ENCODE results near the gene ITGB8. TPM values are rescaled to one million over a fixed set of nuclear protein-coding genes. Genes with fewer than 3 reads are reported as not detected.

The ITGB8 gene
- total RNA-seq, 1 donor from 2014 or later, result 10.5 TPM

GRCh38 chr7:20304366-20304765 is 26.3 kb upstream of the ITGB8 start:
- DNase-seq (ENCODE audit: low read depth) (peak; percentile 58), FAIRE-seq (no peak)
- Histone ChIP-seq H3K36me3 (ENCODE audit: control insufficient read depth, insufficient read depth, low read length) (no peaks in the 10 kb centered on the region), H3K27me3 (ENCODE audit: control insufficient read depth, insufficient read depth, low read length) (no peaks in the 10 kb centered on the region), H3K4me3 (ENCODE audit: low read depth, low read length) (no peak overlapping the region)
- no peak for TF ChIP-seq CTCF (IDR thresholded peaks at IDR 0.05; ENCODE audit: insufficient read depth, low read length, severe bottlenecking)

- FAIRE-seq, result no peak
- no peak overlapping the region for H3K4me3 ChIP-seq (ENCODE audit: low read depth, low read length)
- TF ChIP-seq CTCF (IDR thresholded peaks at IDR 0.05; ENCODE audit: insufficient read depth, low read length, severe bottlenecking), result no peak
- no peaks in the 10 kb centered on the region for H3K36me3 ChIP-seq (ENCODE audit: control insufficient read depth, insufficient read depth, low read length)
- no peak for DNase-seq (ENCODE audit: low read depth)
- H3K27me3 ChIP-seq (ENCODE audit: control insufficient read depth, insufficient read depth, low read length), result no peaks in the 10 kb centered on the region
Observed at GRCh38 chr7:20305726-20306125, 25.0 kb upstream of the ITGB8 start.

- no peak for DNase-seq (ENCODE audit: low read depth)
- FAIRE-seq, result no peak
- no peak overlapping the region for H3K4me3 ChIP-seq (ENCODE audit: low read depth, low read length)
- no peaks in the 10 kb centered on the region for H3K36me3 ChIP-seq (ENCODE audit: control insufficient read depth, insufficient read depth, low read length)
- TF ChIP-seq CTCF (IDR thresholded peaks at IDR 0.05; ENCODE audit: insufficient read depth, low read length, severe bottlenecking), result no peak
- no peaks in the 10 kb centered on the region for H3K27me3 ChIP-seq (ENCODE audit: control insufficient read depth, insufficient read depth, low read length)
Observed at GRCh38 chr7:20306180-20306946, 24.3 kb upstream of the ITGB8 start.

- H3K36me3 ChIP-seq (ENCODE audit: control insufficient read depth, insufficient read depth, low read length), result no peaks in the 10 kb centered on the region
- DNase-seq (ENCODE audit: low read depth) (peak; percentile 27), FAIRE-seq (no peak)
- H3K27me3 ChIP-seq (ENCODE audit: control insufficient read depth, insufficient read depth, low read length), result no peaks in the 10 kb centered on the region
- TF ChIP-seq CTCF (IDR thresholded peaks at IDR 0.05; ENCODE audit: insufficient read depth, low read length, severe bottlenecking), result no peak
- H3K4me3 ChIP-seq (ENCODE audit: low read depth, low read length), result no peak overlapping the region
Observed at GRCh38 chr7:20307119-20307518, 23.6 kb upstream of the ITGB8 start.

GRCh38 chr7:20307901-20308300 is 22.8 kb upstream of the ITGB8 start:
- FAIRE-seq (no peak), DNase-seq (ENCODE audit: low read depth) (no peak)
- no peak for TF ChIP-seq CTCF (IDR thresholded peaks at IDR 0.05; ENCODE audit: insufficient read depth, low read length, severe bottlenecking)
- Histone ChIP-seq H3K36me3 (ENCODE audit: control insufficient read depth, insufficient read depth, low read length) (no peaks in the 10 kb centered on the region), H3K4me3 (ENCODE audit: low read depth, low read length) (no peak overlapping the region), H3K27me3 (ENCODE audit: control insufficient read depth, insufficient read depth, low read length) (no peaks in the 10 kb centered on the region)

GRCh38 chr7:20310301-20310700 is 20.4 kb upstream of the ITGB8 start:
- Histone ChIP-seq H3K27me3 (ENCODE audit: control insufficient read depth, insufficient read depth, low read length) (no peaks in the 10 kb centered on the region), H3K4me3 (ENCODE audit: low read depth, low read length) (no peak overlapping the region), H3K36me3 (ENCODE audit: control insufficient read depth, insufficient read depth, low read length) (no peaks in the 10 kb centered on the region)
- no peak for FAIRE-seq
- DNase-seq (ENCODE audit: low read depth), result no peak
- TF ChIP-seq CTCF (IDR thresholded peaks at IDR 0.05; ENCODE audit: insufficient read depth, low read length, severe bottlenecking), result no peak
